Measurements from ENCODE around the gene CORO6.

Gene CORO6

GRCh38 chr17:29577001-29577370 lies 45.7 kb downstream of the CORO6 start:
- no peak for DNase-seq (ENCODE audit: low spot score)

- DNase-seq (ENCODE audit: low spot score), result no peak
Measured at GRCh38 chr17:29576214-29577000, 46.3 kb downstream of the CORO6 start.

- DNase-seq (ENCODE audit: low spot score), result no peak
Measured at GRCh38 chr17:29575511-29576213, 47.0 kb downstream of the CORO6 start.

GRCh38 chr17:29574732-29575510 lies 47.8 kb downstream of the CORO6 start:
- DNase-seq (ENCODE audit: low spot score), result no peak

- DNase-seq (ENCODE audit: low spot score), result no peak
Measured at GRCh38 chr17:29573871-29574731, 48.6 kb downstream of the CORO6 start.

GRCh38 chr17:29573558-29573869 lies 49.2 kb downstream of the CORO6 start:
- no peak for DNase-seq (ENCODE audit: low spot score)

GRCh38 chr17:29572691-29573557 lies 49.8 kb downstream of the CORO6 start:
- no peak for DNase-seq (ENCODE audit: low spot score)

- DNase-seq (ENCODE audit: low spot score), result no peak
Measured at GRCh38 chr17:29571883-29572681, 50.6 kb downstream of the CORO6 start.

GRCh38 chr17:29571486-29571882 lies 51.2 kb downstream of the CORO6 start:
- DNase-seq (ENCODE audit: low spot score), result no peak

GRCh38 chr17:29570521-29570920 lies 52.2 kb downstream of the CORO6 start:
- no peak for DNase-seq (ENCODE audit: low spot score)

- no peak for DNase-seq (ENCODE audit: low spot score)
Measured at GRCh38 chr17:29569245-29569950, 53.3 kb downstream of the CORO6 start.

GRCh38 chr17:29568331-29569244 lies 54.1 kb downstream of the CORO6 start, which contains the start of gene TP53I13:
Gene TP53I13 (plus strand): TSS chr17:29568701. CDS start chr17:29568759, 58 bp downstream.
- peak; percentile 63 for DNase-seq (ENCODE audit: low spot score)

- DNase-seq (ENCODE audit: low spot score), result peak; percentile 37
Measured at GRCh38 chr17:29567554-29568330, 55.0 kb downstream of the CORO6 start.

- no peak for DNase-seq (ENCODE audit: low spot score)
Measured at GRCh38 chr17:29567304-29567553, 55.5 kb downstream of the CORO6 start.

GRCh38 chr17:29566473-29567303 lies 56.0 kb downstream of the CORO6 start, which contains the start of gene ABHD15:
Gene ABHD15 (minus strand): TSS chr17:29567037. CDS start chr17:29566966, 71 bp downstream.
- no peak for DNase-seq (ENCODE audit: low spot score)

- DNase-seq (ENCODE audit: low spot score), result no peak
Measured at GRCh38 chr17:29565643-29566472, 56.9 kb downstream of the CORO6 start.

Measured in cerebellar cortex (tissue), 1 donor.